Measurements from ENCODE around the gene MAT2B. TPM values are rescaled to one million over a fixed set of nuclear protein-coding genes. Genes with fewer than 3 reads are reported as not detected.

MAT2B gene
- total RNA-seq, 2 experiments from 2014 or later: 74.1 to 104 TPM

- no peaks in the 10 kb centered on the region for H3K27me3 Mint-ChIP-seq
- no peak for DNase-seq
- ATAC-seq: no peak
- H3K36me3 Mint-ChIP-seq: peaks cover 72% of the 10 kb centered on the region
- no peak overlapping the region for H3K4me3 Mint-ChIP-seq
- CTCF ChIA-PET: interaction anchor here (1.1 to 1.2 kb wide), 3 partner anchors 11 to 16 kb away, joined by 3 to 4 read pairs (median 4); no protein-coding TSS in a partner anchor
- no peaks in the 10 kb centered on the region for H3K9me3 Mint-ChIP-seq (ENCODE audit: low read depth)
- H3K27ac Mint-ChIP-seq: no peak overlapping the region
- peaks cover 6% of the 10 kb centered on the region for H3K4me1 Mint-ChIP-seq
These were observed 27.1 kb upstream of the MAT2B start for GRCh38 chr5:163478126-163478981.

DNA sequence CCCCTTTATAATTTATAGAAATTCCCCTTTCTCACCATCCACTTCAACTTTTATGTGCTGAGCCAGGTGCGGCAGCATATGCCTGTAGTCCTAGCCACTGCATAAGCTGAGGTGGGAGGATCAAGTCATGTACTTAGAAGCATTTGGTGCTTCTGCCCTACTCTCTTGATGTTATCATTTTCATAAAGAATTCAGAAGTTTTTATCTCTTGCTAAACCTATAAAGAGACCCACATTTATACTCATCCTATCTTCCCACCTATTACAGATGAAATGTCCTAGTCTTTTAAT is 26.5 kb upstream of the MAT2B start:
- no peak overlapping the region for H3K27ac Mint-ChIP-seq
- H3K4me3 Mint-ChIP-seq: no peak overlapping the region
- no peaks in the 10 kb centered on the region for H3K27me3 Mint-ChIP-seq
- peaks cover 6% of the 10 kb centered on the region for H3K4me1 Mint-ChIP-seq
- H3K9me3 Mint-ChIP-seq (ENCODE audit: low read depth): no peaks in the 10 kb centered on the region
- peaks cover 72% of the 10 kb centered on the region for H3K36me3 Mint-ChIP-seq
- CTCF ChIA-PET: interaction anchor here (1.2 kb wide), 1 partner anchor 10 kb away, joined by 3 read pairs; no protein-coding TSS in a partner anchor
- DNase-seq: no peak
- ATAC-seq: no peak

GRCh38 chr5:163489055-163489744 is 16.2 kb upstream of the MAT2B start:
- no peaks in the 10 kb centered on the region for H3K27me3 Mint-ChIP-seq
- CTCF ChIA-PET: interaction anchor here (1.0 to 1.7 kb wide), 5 partner anchors 10 to 47 kb away, joined by 3 to 7 read pairs (median 4); no protein-coding TSS in a partner anchor
- no peak overlapping the region for H3K27ac Mint-ChIP-seq
- DNase-seq: no peak
- peaks cover 61% of the 10 kb centered on the region for H3K36me3 Mint-ChIP-seq
- no peak for ATAC-seq
- no peak overlapping the region for H3K4me3 Mint-ChIP-seq
- H3K4me1 Mint-ChIP-seq: peaks cover 3% of the 10 kb centered on the region
- no peaks in the 10 kb centered on the region for H3K9me3 Mint-ChIP-seq (ENCODE audit: low read depth)

- ATAC-seq: no peak
- H3K27me3 Mint-ChIP-seq: no peaks in the 10 kb centered on the region
- H3K9me3 Mint-ChIP-seq (ENCODE audit: low read depth): no peaks in the 10 kb centered on the region
- peaks cover 59% of the 10 kb centered on the region for H3K36me3 Mint-ChIP-seq
- no peak overlapping the region for H3K27ac Mint-ChIP-seq
- CTCF ChIA-PET: interaction anchor here (1.0 to 1.4 kb wide), 3 partner anchors 10 to 48 kb away, joined by 3 to 4 read pairs (median 3); no protein-coding TSS in a partner anchor
- DNase-seq: no peak
- H3K4me1 Mint-ChIP-seq: peaks cover 3% of the 10 kb centered on the region
- no peak overlapping the region for H3K4me3 Mint-ChIP-seq
These were observed 15.7 kb upstream of the MAT2B start for GRCh38 chr5:163489745-163490075.

DNA sequence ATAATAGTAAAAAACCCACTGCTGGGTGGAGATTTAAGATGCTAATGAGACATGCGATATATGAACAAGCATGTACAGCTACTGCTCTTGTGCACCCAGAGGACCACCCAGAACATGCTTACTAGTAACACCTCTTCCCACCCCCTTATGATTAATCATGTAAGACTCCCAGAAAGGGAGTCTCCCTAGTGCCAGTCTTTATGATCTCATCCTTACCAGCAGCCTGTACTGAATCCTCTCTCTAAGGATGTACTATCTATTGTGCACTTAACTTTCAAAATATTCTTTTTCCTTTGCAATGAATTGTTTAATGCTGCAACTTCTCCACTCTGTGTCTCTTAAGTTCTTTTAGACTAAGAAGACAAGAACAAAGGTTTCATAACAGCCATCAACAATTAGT is 9.1 kb upstream of the MAT2B start:
- Mint-ChIP-seq H3K27ac (no peak overlapping the region), H3K36me3 (peaks cover 21% of the 10 kb centered on the region), H3K4me1 (no peaks in the 10 kb centered on the region), H3K27me3 (no peaks in the 10 kb centered on the region), H3K4me3 (no peak overlapping the region), H3K9me3 (ENCODE audit: low read depth) (no peaks in the 10 kb centered on the region)
- no peak for ATAC-seq
- DNase-seq: no peak
- CTCF ChIA-PET: no interaction called here

- Mint-ChIP-seq H3K9me3 (ENCODE audit: low read depth) (no peaks in the 10 kb centered on the region), H3K27me3 (no peaks in the 10 kb centered on the region), H3K36me3 (peaks cover 15% of the 10 kb centered on the region), H3K4me3 (no peak overlapping the region), H3K4me1 (no peaks in the 10 kb centered on the region), H3K27ac (no peak overlapping the region)
- CTCF ChIA-PET: no interaction called here
- DNase-seq (no peak), ATAC-seq (no peak)
These were observed 8.1 kb upstream of the MAT2B start for GRCh38 chr5:163497315-163497714.

DNA sequence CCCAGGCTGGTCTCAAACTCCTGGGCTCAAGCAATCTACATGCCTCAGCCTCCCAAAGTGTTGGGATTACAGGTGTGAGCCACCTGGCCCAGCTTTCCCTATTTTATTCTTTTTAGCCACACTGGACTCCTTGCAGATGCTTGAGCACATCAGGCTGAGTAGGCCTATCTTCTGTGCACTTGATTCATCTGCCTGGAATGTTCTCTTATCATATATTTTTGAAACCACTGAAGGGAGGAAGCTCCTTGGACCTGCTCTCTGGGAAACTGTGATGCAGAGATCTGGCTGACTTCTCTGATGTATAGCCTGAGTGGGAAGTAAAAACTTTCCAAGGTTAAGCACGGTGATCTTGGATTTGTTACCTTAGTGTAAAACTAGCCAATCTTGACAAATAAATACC is 6.5 kb upstream of the MAT2B start:
- ATAC-seq (no peak), DNase-seq (no peak)
- H3K4me3 Mint-ChIP-seq: no peak overlapping the region
- H3K4me1 Mint-ChIP-seq: peaks cover 8% of the 10 kb centered on the region
- H3K27me3 Mint-ChIP-seq: no peaks in the 10 kb centered on the region
- H3K9me3 Mint-ChIP-seq (ENCODE audit: low read depth): no peaks in the 10 kb centered on the region
- no peak overlapping the region for H3K27ac Mint-ChIP-seq
- CTCF ChIA-PET: interaction anchor here (1.4 kb wide), 1 partner anchor 25 kb away, joined by 3 read pairs; no protein-coding TSS in a partner anchor
- H3K36me3 Mint-ChIP-seq: peaks cover 4% of the 10 kb centered on the region

- no peaks in the 10 kb centered on the region for H3K9me3 Mint-ChIP-seq (ENCODE audit: low read depth)
- no peak for DNase-seq
- no peaks in the 10 kb centered on the region for H3K27me3 Mint-ChIP-seq
- peaks cover 15% of the 10 kb centered on the region for H3K4me1 Mint-ChIP-seq
- H3K27ac Mint-ChIP-seq: peak overlapping the region; percentile 93
- peak overlapping the region; percentile 85 for H3K4me3 Mint-ChIP-seq
- H3K36me3 Mint-ChIP-seq: peaks cover 3% of the 10 kb centered on the region
- CTCF ChIA-PET: interaction anchor here (1.0 to 2.0 kb wide), 4 partner anchors 14 to 43 kb away, joined by 4 to 7 read pairs (median 4); no protein-coding TSS in a partner anchor
- ATAC-seq: no peak
These were observed 2.9 kb upstream of the MAT2B start for GRCh38 chr5:163502521-163502920.

DNA sequence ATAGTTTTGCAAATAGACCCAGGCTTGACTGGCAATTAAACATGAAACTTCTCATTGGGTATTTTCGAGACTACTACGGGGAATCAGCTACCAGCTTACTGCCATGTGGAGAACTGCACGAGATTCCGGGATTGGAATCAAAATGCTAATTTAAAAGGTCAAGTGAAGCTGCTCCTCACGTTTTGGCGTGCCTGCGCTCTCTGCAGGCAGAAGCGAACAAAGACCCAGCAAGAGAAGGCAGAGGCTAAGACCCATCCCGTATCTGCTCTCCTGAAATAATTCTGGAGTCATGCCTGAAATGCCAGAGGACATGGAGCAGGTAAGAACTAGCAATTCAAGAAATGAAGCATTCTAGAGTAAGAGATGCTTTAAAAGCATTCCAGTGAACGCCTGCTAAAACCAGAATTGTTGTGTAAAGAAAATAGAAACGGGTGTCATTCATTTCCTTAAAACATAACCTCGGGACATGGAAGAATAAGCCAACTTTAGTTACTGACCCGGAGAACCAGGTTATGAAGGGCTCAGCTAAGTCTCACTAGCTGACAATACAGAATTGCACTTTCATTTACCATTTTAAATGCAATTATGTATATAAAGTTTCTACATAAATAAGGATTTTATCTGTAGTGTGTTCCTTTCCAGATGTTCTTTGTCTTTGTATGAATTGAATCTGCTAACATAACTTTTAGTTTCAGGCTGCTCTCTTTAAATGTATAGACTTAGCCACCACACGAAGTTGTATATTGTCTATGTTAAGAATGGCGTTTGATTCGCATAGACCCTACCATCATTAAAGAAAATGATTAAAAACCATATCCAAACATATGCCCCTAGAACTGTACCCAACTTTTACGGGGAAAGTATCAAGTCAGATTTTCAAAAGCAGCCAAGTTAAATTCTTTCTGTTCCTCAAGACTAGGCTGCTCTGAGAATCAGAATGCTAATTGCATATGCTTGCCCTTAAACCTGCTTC is 2.0 kb upstream of the MAT2B start:
- ATAC-seq (no peak), DNase-seq (peak; percentile 63)
- Mint-ChIP-seq H3K27ac (peak overlapping the region; percentile 93), H3K4me1 (peaks cover 23% of the 10 kb centered on the region), H3K4me3 (peak overlapping the region; percentile 85), H3K27me3 (no peaks in the 10 kb centered on the region), H3K9me3 (ENCODE audit: low read depth) (no peaks in the 10 kb centered on the region), H3K36me3 (peaks cover 4% of the 10 kb centered on the region)
- CTCF ChIA-PET: interaction anchor here (0.8 to 2.0 kb wide), 5 partner anchors 11 to 44 kb away, joined by 3 to 7 read pairs (median 4); no protein-coding TSS in a partner anchor

DNA sequence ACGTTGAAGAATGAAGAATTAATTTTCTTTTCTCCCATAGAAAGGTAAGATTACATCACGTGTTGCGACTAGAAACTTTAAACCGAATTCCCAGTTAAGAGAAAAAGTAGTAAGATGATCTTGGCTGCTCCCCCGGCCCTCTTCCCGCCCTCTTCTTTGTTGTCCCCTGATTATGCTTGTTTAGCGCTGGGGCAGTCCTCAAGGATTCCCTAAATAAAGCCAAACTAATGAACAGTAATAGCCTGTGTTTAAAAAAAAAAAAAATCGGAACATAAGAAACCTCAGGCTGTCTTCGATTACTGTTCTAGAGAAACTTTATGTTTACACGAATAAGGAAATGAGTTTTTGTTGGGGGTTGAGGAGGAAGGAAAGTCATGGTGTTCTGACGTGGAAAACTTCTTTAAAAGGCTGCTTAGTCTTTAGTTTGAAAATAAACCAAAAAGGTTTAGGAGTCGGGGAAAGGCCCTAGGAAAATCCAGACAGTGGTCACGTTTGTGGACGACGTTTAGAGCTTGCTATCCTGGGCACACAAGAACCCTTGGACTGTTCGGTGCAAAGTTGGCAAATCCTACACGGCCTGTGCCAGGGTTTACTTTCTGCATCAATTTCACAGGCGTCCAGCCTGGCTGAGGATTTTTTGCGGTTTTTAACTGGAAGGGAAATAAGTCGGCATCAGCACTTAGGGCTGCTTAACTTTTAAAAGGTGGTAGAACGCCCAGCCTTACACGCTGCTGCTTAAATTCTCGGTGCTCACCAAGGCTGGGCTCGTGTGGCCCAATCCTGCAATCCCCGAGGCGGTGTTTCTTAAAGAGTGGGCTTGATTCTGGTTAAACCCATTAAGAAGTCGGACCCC is 1.1 kb upstream of the MAT2B start:
- peak; percentile 61 for DNase-seq
- H3K27ac Mint-ChIP-seq: peak overlapping the region; percentile 93
- H3K9me3 Mint-ChIP-seq (ENCODE audit: low read depth): no peaks in the 10 kb centered on the region
- peaks cover 30% of the 10 kb centered on the region for H3K4me1 Mint-ChIP-seq
- H3K27me3 Mint-ChIP-seq: no peaks in the 10 kb centered on the region
- H3K4me3 Mint-ChIP-seq: peak overlapping the region; percentile 85
- CTCF ChIA-PET: interaction anchor here (0.6 to 1.7 kb wide), 5 partner anchors 43 to 67 kb away, joined by 3 to 27 read pairs (median 4); partner anchors contain the start of genes CCNG1, HMMR and NUDCD2
- H3K36me3 Mint-ChIP-seq: peaks cover 10% of the 10 kb centered on the region
- no peak for ATAC-seq

- Mint-ChIP-seq H3K4me3 (peak overlapping the region; percentile 85), H3K4me1 (peaks cover 36% of the 10 kb centered on the region), H3K27me3 (no peaks in the 10 kb centered on the region), H3K36me3 (peaks cover 10% of the 10 kb centered on the region), H3K27ac (peak overlapping the region; percentile 93), H3K9me3 (ENCODE audit: low read depth) (no peaks in the 10 kb centered on the region)
- CTCF ChIA-PET: interaction anchor here (0.6 to 1.7 kb wide), 9 partner anchors 9 to 68 kb away, joined by 3 to 27 read pairs (median 3); partner anchors contain the start of genes CCNG1, HMMR and NUDCD2
- no peak for DNase-seq
- peak; percentile 2 for ATAC-seq
These were observed 411 bp upstream of the MAT2B start for GRCh38 chr5:163505049-163505367.

DNA sequence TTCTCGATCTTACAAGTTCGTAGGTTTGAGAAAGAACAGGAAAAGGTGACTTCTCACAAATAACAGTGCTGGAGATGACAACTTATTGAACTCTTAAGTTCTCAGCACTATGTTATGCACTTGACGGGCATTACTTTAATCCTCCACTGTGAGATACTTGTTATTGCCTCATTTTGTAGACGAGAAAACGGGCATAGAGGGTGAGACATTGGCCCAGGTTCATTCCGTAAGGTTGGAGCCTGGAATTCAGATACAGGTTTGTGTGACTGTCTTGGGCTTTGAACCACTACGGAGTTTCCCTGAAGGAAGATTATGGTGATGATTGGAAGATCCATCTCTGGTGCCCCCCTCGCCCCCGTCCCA is 657 bp downstream of the MAT2B start:
- peaks cover 12% of the 10 kb centered on the region for H3K36me3 Mint-ChIP-seq
- peak overlapping the region; percentile 85 for H3K4me3 Mint-ChIP-seq
- no peaks in the 10 kb centered on the region for H3K27me3 Mint-ChIP-seq
- CTCF ChIA-PET: interaction anchor here (0.8 to 1.7 kb wide), 7 partner anchors 16 to 50 kb away, joined by 3 to 27 read pairs (median 3); partner anchors contain the start of genes HMMR and NUDCD2
- peak overlapping the region; percentile 93 for H3K27ac Mint-ChIP-seq
- peaks cover 43% of the 10 kb centered on the region for H3K4me1 Mint-ChIP-seq
- ATAC-seq (peak; percentile 18), DNase-seq (peak; percentile 47)
- no peaks in the 10 kb centered on the region for H3K9me3 Mint-ChIP-seq (ENCODE audit: low read depth)

Data from activated CD8-positive, alpha-beta memory T cell treated with anti-CD3 and anti-CD28 coated beads, Interleukin-2, amount 10 ng/mL, durations not matched to agents 7 days and 5 days (primary cell).